HepG2 (cell line): ENCODE measurements around the gene ITPK1. TPM values are rescaled to one million over a fixed set of nuclear protein-coding genes. Genes with fewer than 3 reads are reported as not detected.

Experiments
- ATAC-seq: fragments of 200-7000 bp; cut with Tn5 transposase; 3 replicates; pipeline ENCODE4 v1.9.1; 2020; ENCODE audit warnings: mild to moderate bottlenecking, moderate library complexity
- BruUV-seq: library from RNA; stranded (reverse); fragments of 400-500 nt; replicated peaks from 2 replicates; lab custom pipeline; 2021; lab: Mats Ljungman, UMichigan
- CTCF ChIA-PET: fragments of 300-600 bp; formaldehyde crosslinking; extraction: SDS; loops from one replicate; lab custom pipeline; 2021; ENCODE audit warnings: low total read pairs, inconsistent platforms, low intra/inter-chr PET ratio; lab: Yijun Ruan, JAX
- POLR2A ChIA-PET: fragments of 350-600 bp; sonication (Branson Sonifier 250); formaldehyde crosslinking; loops from one replicate; lab custom pipeline; 2020; ENCODE audit warnings: antibody characterized with exemption, inconsistent platforms; lab: Yijun Ruan, JAX
- DNase-seq: peaks from one replicate; pipeline ENCODE4 v3.0.0-alpha.2; 2015; ENCODE audit warnings: low spot score
- FAIRE-seq: peaks from 3 replicates; lab custom pipeline; 2011; peaks lifted over from hg19 to GRCh38; lab: Jason Lieb, UNC
- H2AFZ ChIP-seq: one replicate; pipeline ENCODE4 v1.6.1; 2011; ENCODE audit warnings: low read length, inconsistent platforms
- H3K27ac ChIP-seq: fragments of 300-600 bp; 3 replicates; pipeline ENCODE4 v1.8.0; 2011; ENCODE audit warnings: mixed run types, mild to moderate bottlenecking, mixed read lengths, low read length, inconsistent platforms; ENCODE audit not compliant: insufficient read depth; ENCODE audit errors: extremely low read length
- H3K27me3 ChIP-seq, 2 experiments: fragments of 200-600 bp in 1 of 2; 2 replicates in 1 of 2; 3 replicates in 1 of 2; pipeline versions ENCODE4 v1.6.0 to v1.8.0; 2011; ENCODE audit warnings: low read length in 2 of 2, mild to moderate bottlenecking in 2 of 2, moderate library complexity in 2 of 2, inconsistent platforms in 1 of 2; ENCODE audit not compliant: insufficient read depth in 2 of 2, control insufficient read depth in 1 of 2
- H3K36me3 ChIP-seq, 2 experiments: fragments of 200-600 bp in 1 of 2; replicated peaks in 1 of 2; 2 replicates in 1 of 2; 3 replicates in 1 of 2; pipeline versions ENCODE4 v1.5.1 to v1.8.0; 2011; ENCODE audit warnings: low read length in 2 of 2, inconsistent platforms in 1 of 2; ENCODE audit not compliant: insufficient read depth in 2 of 2, control insufficient read depth in 1 of 2
- H3K4me1 ChIP-seq: 2 replicates; pipeline ENCODE4 v1.5.1; 2012; ENCODE audit warnings: low read length, inconsistent platforms; ENCODE audit not compliant: insufficient read depth
- H3K4me2 ChIP-seq: 2 replicates; pipeline ENCODE4 v1.6.0; 2011; ENCODE audit warnings: low read depth, low read length, inconsistent platforms
- H3K4me3 ChIP-seq, 3 experiments: fragments of 200-600 bp in 1 of 3; sonication (generic), shearing (Covaris generic) in 1 of 3; replicated peaks in 1 of 3; 2 replicates each; pipeline ENCODE4 v1.5.1; 2011 to 2016; ENCODE audit warnings: low read length in 3 of 3, inconsistent platforms in 2 of 3, low read depth in 2 of 3, mild to moderate bottlenecking in 2 of 3, control low read depth in 1 of 3, mixed read lengths in 1 of 3; ENCODE audit not compliant: insufficient read depth in 1 of 3
- H3K79me2 ChIP-seq: one replicate; pipeline ENCODE4 v1.6.1; 2011; ENCODE audit warnings: low read length, inconsistent platforms; ENCODE audit not compliant: insufficient read depth
- H3K9ac ChIP-seq: 2 replicates; pipeline ENCODE4 v1.6.0; 2011; ENCODE audit warnings: mild to moderate bottlenecking, low read depth, low read length, inconsistent platforms; ENCODE audit not compliant: insufficient read depth
- H3K9me3 ChIP-seq: 2 replicates; pipeline ENCODE4 v1.5.1; 2012; ENCODE audit warnings: mild to moderate bottlenecking, low read length
- H4K20me1 ChIP-seq: 2 replicates; pipeline ENCODE4 v1.6.0; 2011; ENCODE audit warnings: inconsistent platforms, mild to moderate bottlenecking, low read length, moderate library complexity; ENCODE audit not compliant: insufficient read depth
- AHR ChIP-seq: IDR thresholded peaks from 2 replicates; pipeline ENCODE4 v1.6.1; 2018; ENCODE audit warnings: missing genetic modification reagents, missing compliant biosample characterization
- ATF4 ChIP-seq, 2 experiments: fragments of 450-650 bp in 1 of 2; sonication (generic) in 1 of 2; formaldehyde crosslinking; IDR thresholded peaks; 2 replicates each; pipeline versions ENCODE4 v1.5.0 to v1.8.0; 2020 to 2022; ENCODE audit warnings: mild to moderate bottlenecking in 1 of 2, missing genetic modification reagents in 1 of 2
- KDM3A ChIP-seq: IDR thresholded peaks from 2 replicates; pipeline ENCODE4 v1.6.1; 2018; ENCODE audit warnings: low read depth, missing compliant biosample characterization
- NCOA5 ChIP-seq: sonication (generic); formaldehyde crosslinking; IDR thresholded peaks from 2 replicates; pipeline ENCODE4 v1.4.0; 2020; ENCODE audit warnings: missing genetic modification reagents
- TBL1XR1 ChIP-seq: fragments of 150-350 bp; IDR thresholded peaks from 2 replicates; pipeline ENCODE4 v1.6.1; 2014; ENCODE audit warnings: borderline replicate concordance, low read length; ENCODE audit not compliant: partially characterized antibody
- ZMAT3 ChIP-seq: sonication (generic); formaldehyde crosslinking; conservative IDR thresholded peaks from 2 replicates; pipeline ENCODE4 v1.7.0; 2021; ENCODE audit warnings: missing genetic modification reagents
- ZNF530 ChIP-seq: sonication (generic); formaldehyde crosslinking; IDR thresholded peaks from 2 replicates; pipeline ENCODE4 v1.5.0; 2020; ENCODE audit warnings: low read depth, mild to moderate bottlenecking, missing genetic modification reagents
- ZNF703 ChIP-seq: sonication (generic); formaldehyde crosslinking; IDR thresholded peaks from 2 replicates; pipeline ENCODE4 v1.5.1; 2020; ENCODE audit warnings: missing genetic modification reagents, mild to moderate bottlenecking, moderate library complexity, borderline replicate concordance
- ZNF747 ChIP-seq: sonication (generic); formaldehyde crosslinking; IDR thresholded peaks from 2 replicates; pipeline ENCODE4 v1.8.1; 2023; ENCODE audit warnings: missing genetic modification reagents, mild to moderate bottlenecking, borderline replicate concordance
- WGBS: methylation state at CpG from one replicate; pipeline ENCODE4 v1.1.6; 2017; ENCODE audit warnings: low lambda C conversion rate; 5-methylcytosine and 5-hydroxymethylcytosine counted together
- in situ Hi-C: cut with HindIII; loops from 2 replicates; pipeline ENCODE4 v1.10.0; 2017; ENCODE audit warnings: low pct_unique_long_range_greater_than_20kb; ENCODE audit not compliant: extremely low pct_ligation_motif_present
- intact Hi-C: fragments of 100-400 bp; cut with micrococcal nuclease; formaldehyde crosslinking; loops from one replicate; pipeline ENCODE4 v1.10.0; 2022; ENCODE audit not compliant: unreplicated experiment
- polyA plus RNA-seq, 8 experiments: library from polyadenylated mRNA; depleted of rRNA in 3 of 8; stranded (reverse) in 7 of 8; unstranded in 1 of 8; fragments of >200 nt; fragmentation: Illumina TruSeq in 4 of 8; extraction: Trizol in 4 of 8; gene quantifications; 2 replicates each; pipeline versions ENCODE4 v1.2.1 to v1.2.3, GENCODE V29; 2011 to 2016; ENCODE audit warnings: low read depth in 4 of 8, missing spikeins in 1 of 8, mixed read lengths in 1 of 8; ENCODE audit not compliant: insufficient read depth in 1 of 8
- total RNA-seq, 5 experiments: library from RNA; depleted of rRNA; stranded (reverse); fragments of >200 nt; fragmentation: Illumina TruSeq; extraction: Trizol; gene quantifications; 2 replicates each; pipeline ENCODE4 v1.2.3, GENCODE V29; 2016; ENCODE audit warnings: low read depth in 1 of 5
- TF ChIP-seq, protein P1 (sequence below): sonication (generic); formaldehyde crosslinking; IDR thresholded peaks from 2 replicates; pipeline ENCODE4 v1.8.0; 2022; ENCODE audit warnings: missing genetic modification reagents, low read depth, mild to moderate bottlenecking, borderline replicate concordance
- TF ChIP-seq, protein P2 (sequence below): sonication (generic); formaldehyde crosslinking; IDR thresholded peaks from 2 replicates; pipeline ENCODE4 v1.4.0; 2020; ENCODE audit warnings: missing genetic modification reagents
- TF ChIP-seq, protein P3 (sequence below): sonication (generic); formaldehyde crosslinking; IDR thresholded peaks from 2 replicates; pipeline ENCODE4 v1.5.0; 2020; ENCODE audit warnings: missing genetic modification reagents

The ITPK1 gene
- total and polyA plus RNA-seq, 2 of the 13 experiments (the other 11 are each of a cell fraction or from before 2014, with no cell fraction given), result 20.5 to 47.5 TPM

DNA sequence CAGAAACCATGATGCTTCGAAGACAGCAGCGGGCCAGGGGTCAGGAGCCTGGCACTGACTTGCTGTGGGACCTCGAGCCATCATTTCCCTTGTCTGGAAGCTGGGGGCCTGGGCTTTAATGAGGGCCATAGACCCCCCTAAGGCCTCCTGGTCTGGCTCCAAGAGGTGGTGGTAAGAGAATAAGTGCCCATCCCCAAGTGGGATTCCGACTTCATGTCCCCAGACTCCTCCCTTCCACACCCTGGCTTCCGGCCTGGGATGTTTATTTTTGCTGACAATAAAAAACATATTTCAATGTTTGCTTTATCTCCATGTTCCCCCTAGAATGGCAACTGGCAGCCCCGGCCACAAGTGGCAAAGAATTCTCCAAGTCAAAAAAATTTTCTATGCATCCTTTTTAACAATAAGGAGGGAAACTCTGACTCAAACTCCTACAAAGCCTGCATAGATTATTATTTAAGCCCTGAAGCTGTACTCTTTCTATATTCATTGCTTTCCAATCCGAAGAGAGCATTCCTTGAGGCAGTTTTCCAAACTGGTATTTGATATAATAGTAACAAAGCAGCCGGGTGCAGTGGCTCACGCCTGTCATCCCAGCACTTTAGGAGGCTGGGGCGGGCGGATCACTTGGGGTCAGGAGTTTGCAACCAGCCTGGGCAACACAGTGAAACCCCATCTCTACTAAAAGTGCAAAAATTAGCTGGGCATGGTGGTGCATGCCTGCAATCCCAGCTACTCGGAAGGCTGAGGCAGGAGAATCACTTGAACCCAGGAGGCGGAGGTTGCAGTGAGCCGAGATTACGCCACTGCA is 84.0 kb downstream of the ITPK1 start:
- in situ Hi-C loops (no loop called here), intact Hi-C loops (loop anchor here (10.0 kb wide), 1 partner anchor 83 kb away; the partner anchor contains the start of gene ITPK1)
- no peak overlapping the region for H3K4me2 ChIP-seq
- no peak overlapping the region for H3K27ac ChIP-seq
- no peaks in the 10 kb centered on the region for H3K27me3 ChIP-seq
- peaks cover 66% of the 10 kb centered on the region for H3K4me1 ChIP-seq
- no peak for DNase-seq
- no peak overlapping the region for H2AFZ ChIP-seq
- ChIA-PET CTCF (no interaction called here), POLR2A (interaction anchor here (0.9 kb wide), 1 partner anchor 10 kb away, joined by 3 read pairs; no protein-coding TSS in a partner anchor)
- ATAC-seq, result no peak
- FAIRE-seq, result no peak
- no peak overlapping the region for H3K4me3 ChIP-seq
- no peaks in the 10 kb centered on the region for H3K36me3 ChIP-seq
- peaks cover 6% of the 10 kb centered on the region; the same call in 1 of the 2 replicates for H4K20me1 ChIP-seq
- no peaks in the 10 kb centered on the region for H3K79me2 ChIP-seq
- BruUV-seq, result no TSS peak
- no peak for TF ChIP-seq TBL1XR1
- H3K9ac ChIP-seq, result no peak overlapping the region
- H3K9me3 ChIP-seq, result no peaks in the 10 kb centered on the region
- WGBS, result 97% methylated on average over 12 of the region's 15 CpGs

GRCh38 chr14:93030761-93031160 is 85.0 kb downstream of the ITPK1 start:
- Histone ChIP-seq H4K20me1 (no peaks in the 10 kb centered on the region), H3K36me3 (no peaks in the 10 kb centered on the region), H3K9ac (no peak overlapping the region), H3K79me2 (no peaks in the 10 kb centered on the region), H3K4me1 (peaks cover 56% of the 10 kb centered on the region), H3K4me2 (no peak overlapping the region), H3K4me3 (no peak overlapping the region), H3K9me3 (no peaks in the 10 kb centered on the region), H3K27me3 (no peaks in the 10 kb centered on the region), H3K27ac (no peak overlapping the region), H2AFZ (no peak overlapping the region)
- ChIA-PET CTCF (no interaction called here), POLR2A (no interaction called here)
- no peak for ATAC-seq
- DNase-seq, result no peak
- FAIRE-seq, result no peak
- WGBS, result 94% methylated on average over 10 of the region's 10 CpGs
- in situ Hi-C loops, result no loop called here
- intact Hi-C loops, result loop anchor here (10.0 kb wide), 1 partner anchor 84 kb away; the partner anchor contains the start of gene ITPK1
- no TSS peak for BruUV-seq
- no peak for TF ChIP-seq AHR (CRISPR knock-in tag)
- TF ChIP-seq, protein P1, sequence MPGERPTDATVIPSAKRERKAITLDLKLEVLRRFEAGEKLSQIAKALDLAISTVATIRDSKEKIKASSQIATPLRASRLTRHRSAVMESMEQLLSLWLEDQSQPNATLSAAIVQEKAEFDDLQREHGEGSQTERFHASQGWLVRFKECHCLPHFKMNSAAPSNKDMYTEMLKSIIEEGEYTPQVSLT, result no peak
- no peak for TF ChIP-seq ZNF530
- TF ChIP-seq ZMAT3, result no peak
- TF ChIP-seq NCOA5 (CRISPR knock-in tag), result no peak
- TF ChIP-seq KDM3A (CRISPR knock-in tag), result no peak
- TF ChIP-seq, protein P2, sequence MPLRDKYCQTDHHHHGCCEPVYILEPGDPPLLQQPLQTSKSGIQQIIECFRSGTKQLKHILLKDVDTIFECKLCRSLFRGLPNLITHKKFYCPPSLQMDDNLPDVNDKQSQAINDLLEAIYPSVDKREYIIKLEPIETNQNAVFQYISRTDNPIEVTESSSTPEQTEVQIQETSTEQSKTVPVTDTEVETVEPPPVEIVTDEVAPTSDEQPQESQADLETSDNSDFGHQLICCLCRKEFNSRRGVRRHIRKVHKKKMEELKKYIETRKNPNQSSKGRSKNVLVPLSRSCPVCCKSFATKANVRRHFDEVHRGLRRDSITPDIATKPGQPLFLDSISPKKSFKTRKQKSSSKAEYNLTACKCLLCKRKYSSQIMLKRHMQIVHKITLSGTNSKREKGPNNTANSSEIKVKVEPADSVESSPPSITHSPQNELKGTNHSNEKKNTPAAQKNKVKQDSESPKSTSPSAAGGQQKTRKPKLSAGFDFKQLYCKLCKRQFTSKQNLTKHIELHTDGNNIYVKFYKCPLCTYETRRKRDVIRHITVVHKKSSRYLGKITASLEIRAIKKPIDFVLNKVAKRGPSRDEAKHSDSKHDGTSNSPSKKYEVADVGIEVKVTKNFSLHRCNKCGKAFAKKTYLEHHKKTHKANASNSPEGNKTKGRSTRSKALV (CRISPR knock-in tag), result no peak
- no peak for TF ChIP-seq ZNF703 (CRISPR knock-in tag)
- TF ChIP-seq ZNF747 (CRISPR knock-in tag), result no peak
- TF ChIP-seq, protein P3, sequence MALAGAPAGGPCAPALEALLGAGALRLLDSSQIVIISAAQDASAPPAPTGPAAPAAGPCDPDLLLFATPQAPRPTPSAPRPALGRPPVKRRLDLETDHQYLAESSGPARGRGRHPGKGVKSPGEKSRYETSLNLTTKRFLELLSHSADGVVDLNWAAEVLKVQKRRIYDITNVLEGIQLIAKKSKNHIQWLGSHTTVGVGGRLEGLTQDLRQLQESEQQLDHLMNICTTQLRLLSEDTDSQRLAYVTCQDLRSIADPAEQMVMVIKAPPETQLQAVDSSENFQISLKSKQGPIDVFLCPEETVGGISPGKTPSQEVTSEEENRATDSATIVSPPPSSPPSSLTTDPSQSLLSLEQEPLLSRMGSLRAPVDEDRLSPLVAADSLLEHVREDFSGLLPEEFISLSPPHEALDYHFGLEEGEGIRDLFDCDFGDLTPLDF (CRISPR knock-in tag), result no peak
- TF ChIP-seq ATF4 (CRISPR knock-in tag; IDR thresholded peaks at IDR 0.05), result no peak
